Chondrocyte (in vitro differentiated cells): ENCODE results near the gene HM13. TPM values are rescaled to one million over a fixed set of nuclear protein-coding genes. Genes with fewer than 3 reads are reported as not detected.
"Not testable (repeated sequence)": the region's sequence is repeated elsewhere in the genome, so short reads cannot be mapped to it uniquely, and the experiment has no call there.

ENCODE experiments used
- DNase-seq: peaks from one replicate; pipeline ENCODE4 v3.0.0; 2021; ENCODE audit warnings: mixed read lengths, low spot score
- H3K27ac Mint-ChIP-seq: one replicate; pipeline ENCODE4 v1.8.0; 2021; ENCODE audit warnings: mild to moderate bottlenecking, moderate library complexity, mixed read lengths; ENCODE audit not compliant: unreplicated experiment
- H3K27me3 Mint-ChIP-seq: 2 replicates; pipeline ENCODE4 v1.8.0; 2021; ENCODE audit warnings: low read depth, mixed read lengths
- H3K36me3 Mint-ChIP-seq: 2 replicates; pipeline ENCODE4 v1.8.0; 2021; ENCODE audit warnings: low read depth, mixed read lengths
- H3K4me1 Mint-ChIP-seq: 2 replicates; pipeline ENCODE4 v1.8.0; 2021; ENCODE audit warnings: low read depth, mild to moderate bottlenecking, mixed read lengths
- H3K4me3 Mint-ChIP-seq: one replicate; pipeline ENCODE4 v1.8.0; 2021; ENCODE audit warnings: mild to moderate bottlenecking, moderate library complexity, mixed read lengths; ENCODE audit not compliant: unreplicated experiment
- H3K9me3 Mint-ChIP-seq: 2 replicates; pipeline ENCODE4 v1.8.0; 2021; ENCODE audit warnings: low read depth, mixed read lengths
- total RNA-seq: library from RNA; stranded (reverse); gene quantifications from 3 replicates; pipeline ENCODE4 v1.2.1, GENCODE V29; 2021
- TF ChIP-seq, protein P1 (sequence below): fragments of 200-600 bp; sonication (generic); IDR thresholded peaks from 2 replicates; pipeline ENCODE4 v1.5.0; 2021; ENCODE audit warnings: antibody characterized with exemption, mild to moderate bottlenecking, moderate library complexity

Gene HM13
- total RNA-seq, 1 donor from 2014 or later: 269 TPM

DNA sequence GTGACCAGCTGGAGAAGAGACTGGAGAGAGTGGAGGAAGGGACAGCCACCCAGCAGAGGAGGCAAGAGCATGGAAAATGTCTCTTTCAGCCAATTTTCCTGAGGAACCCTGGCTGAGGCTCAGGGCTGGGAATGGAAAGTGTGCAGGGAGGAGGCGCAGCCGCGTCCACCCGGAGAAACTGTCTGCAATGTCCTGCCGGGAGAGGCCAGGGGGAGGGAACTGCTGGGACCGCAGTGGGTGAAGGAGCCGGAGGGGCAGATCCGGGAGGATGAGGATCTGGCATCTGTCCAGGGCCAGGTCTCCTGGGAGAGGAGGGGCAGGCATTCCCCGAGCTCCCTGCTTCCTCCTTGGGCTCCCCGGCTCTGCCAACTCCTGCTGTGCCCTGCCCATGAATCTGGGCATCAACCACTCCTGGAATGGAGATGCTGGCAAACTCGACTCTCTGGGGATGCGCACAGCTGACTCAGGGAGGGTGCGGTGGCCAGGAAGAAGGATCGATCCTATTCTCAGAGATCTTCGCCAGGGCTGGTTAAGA, 17.4 kb upstream of the HM13 start:
- no peak for DNase-seq
- H3K27me3 Mint-ChIP-seq: peaks cover 14% of the 10 kb centered on the region
- peak overlapping the region; percentile 90 for H3K27ac Mint-ChIP-seq
- peaks cover 23% of the 10 kb centered on the region for H3K4me1 Mint-ChIP-seq
- peak overlapping the region; percentile 47 for H3K4me3 Mint-ChIP-seq
- peaks cover 3% of the 10 kb centered on the region for H3K9me3 Mint-ChIP-seq
- TF ChIP-seq, protein P1, sequence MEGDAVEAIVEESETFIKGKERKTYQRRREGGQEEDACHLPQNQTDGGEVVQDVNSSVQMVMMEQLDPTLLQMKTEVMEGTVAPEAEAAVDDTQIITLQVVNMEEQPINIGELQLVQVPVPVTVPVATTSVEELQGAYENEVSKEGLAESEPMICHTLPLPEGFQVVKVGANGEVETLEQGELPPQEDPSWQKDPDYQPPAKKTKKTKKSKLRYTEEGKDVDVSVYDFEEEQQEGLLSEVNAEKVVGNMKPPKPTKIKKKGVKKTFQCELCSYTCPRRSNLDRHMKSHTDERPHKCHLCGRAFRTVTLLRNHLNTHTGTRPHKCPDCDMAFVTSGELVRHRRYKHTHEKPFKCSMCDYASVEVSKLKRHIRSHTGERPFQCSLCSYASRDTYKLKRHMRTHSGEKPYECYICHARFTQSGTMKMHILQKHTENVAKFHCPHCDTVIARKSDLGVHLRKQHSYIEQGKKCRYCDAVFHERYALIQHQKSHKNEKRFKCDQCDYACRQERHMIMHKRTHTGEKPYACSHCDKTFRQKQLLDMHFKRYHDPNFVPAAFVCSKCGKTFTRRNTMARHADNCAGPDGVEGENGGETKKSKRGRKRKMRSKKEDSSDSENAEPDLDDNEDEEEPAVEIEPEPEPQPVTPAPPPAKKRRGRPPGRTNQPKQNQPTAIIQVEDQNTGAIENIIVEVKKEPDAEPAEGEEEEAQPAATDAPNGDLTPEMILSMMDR: peak; percentile 7
- H3K36me3 Mint-ChIP-seq: no peaks in the 10 kb centered on the region

DNA sequence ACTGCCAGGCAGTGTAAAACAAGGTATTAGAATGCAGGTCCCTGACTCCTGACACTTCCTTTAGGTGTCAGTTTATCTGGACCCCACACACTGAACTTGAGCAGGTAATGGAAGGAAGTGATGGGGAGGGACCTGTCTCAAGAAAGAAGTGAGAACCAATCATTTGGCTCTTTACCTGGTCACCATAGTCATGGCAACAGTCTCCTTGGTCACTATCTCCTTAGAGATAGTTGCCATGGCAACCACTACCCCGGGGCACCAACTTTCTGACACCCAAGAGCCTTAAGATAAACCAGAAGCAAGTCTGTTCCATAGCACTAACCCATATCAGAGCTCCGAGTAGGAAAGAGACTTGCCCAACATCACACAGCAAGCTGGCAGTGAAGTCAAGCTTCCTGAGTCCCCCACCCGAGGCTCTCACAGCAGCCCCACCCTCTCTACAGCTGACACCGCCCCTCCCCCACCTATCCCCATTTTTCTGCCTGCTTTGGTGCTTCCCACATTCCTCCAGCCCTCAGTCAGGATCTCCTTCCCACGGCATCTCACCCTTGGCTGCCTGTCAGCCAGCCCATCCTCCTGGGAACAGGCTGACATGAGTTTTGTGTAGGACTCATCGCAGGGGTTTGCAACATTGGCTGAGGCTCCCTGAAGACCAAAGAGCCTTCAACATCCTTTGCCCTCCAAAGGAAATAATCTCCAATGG, 16.3 kb upstream of the HM13 start:
- DNase-seq: no peak
- Mint-ChIP-seq H3K27me3 (peaks cover 14% of the 10 kb centered on the region), H3K4me1 (peaks cover 23% of the 10 kb centered on the region), H3K9me3 (peaks cover 3% of the 10 kb centered on the region), H3K36me3 (no peaks in the 10 kb centered on the region), H3K4me3 (no peak overlapping the region), H3K27ac (peak overlapping the region; percentile 80)
- TF ChIP-seq, protein P1: no peak

DNA sequence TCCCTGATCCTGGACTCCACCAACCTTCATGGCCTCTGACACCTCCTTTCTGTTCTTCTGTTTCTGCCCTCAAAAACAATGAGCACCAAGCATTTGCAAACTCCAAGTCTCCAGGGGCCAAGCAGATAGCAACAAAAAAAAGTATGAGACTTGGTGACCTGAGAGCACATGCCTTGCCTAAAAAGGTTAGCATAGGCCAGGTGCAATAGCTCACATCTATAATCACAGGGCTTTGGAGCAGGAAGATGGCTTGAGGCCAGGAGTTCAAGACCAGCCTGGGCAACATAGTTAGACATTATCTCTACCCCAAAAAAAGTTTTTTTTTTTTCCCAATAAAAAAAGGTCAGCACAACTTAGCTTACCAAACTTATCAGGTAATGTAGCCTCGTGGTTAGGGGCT, 13.7 kb upstream of the HM13 start:
- no peak overlapping the region for H3K27ac Mint-ChIP-seq
- TF ChIP-seq, protein P1: no peak
- peaks cover 15% of the 10 kb centered on the region for H3K27me3 Mint-ChIP-seq
- no peak overlapping the region for H3K4me3 Mint-ChIP-seq
- no peaks in the 10 kb centered on the region for H3K36me3 Mint-ChIP-seq
- DNase-seq: no peak
- H3K9me3 Mint-ChIP-seq: no peaks in the 10 kb centered on the region
- H3K4me1 Mint-ChIP-seq: peaks cover 23% of the 10 kb centered on the region

DNA sequence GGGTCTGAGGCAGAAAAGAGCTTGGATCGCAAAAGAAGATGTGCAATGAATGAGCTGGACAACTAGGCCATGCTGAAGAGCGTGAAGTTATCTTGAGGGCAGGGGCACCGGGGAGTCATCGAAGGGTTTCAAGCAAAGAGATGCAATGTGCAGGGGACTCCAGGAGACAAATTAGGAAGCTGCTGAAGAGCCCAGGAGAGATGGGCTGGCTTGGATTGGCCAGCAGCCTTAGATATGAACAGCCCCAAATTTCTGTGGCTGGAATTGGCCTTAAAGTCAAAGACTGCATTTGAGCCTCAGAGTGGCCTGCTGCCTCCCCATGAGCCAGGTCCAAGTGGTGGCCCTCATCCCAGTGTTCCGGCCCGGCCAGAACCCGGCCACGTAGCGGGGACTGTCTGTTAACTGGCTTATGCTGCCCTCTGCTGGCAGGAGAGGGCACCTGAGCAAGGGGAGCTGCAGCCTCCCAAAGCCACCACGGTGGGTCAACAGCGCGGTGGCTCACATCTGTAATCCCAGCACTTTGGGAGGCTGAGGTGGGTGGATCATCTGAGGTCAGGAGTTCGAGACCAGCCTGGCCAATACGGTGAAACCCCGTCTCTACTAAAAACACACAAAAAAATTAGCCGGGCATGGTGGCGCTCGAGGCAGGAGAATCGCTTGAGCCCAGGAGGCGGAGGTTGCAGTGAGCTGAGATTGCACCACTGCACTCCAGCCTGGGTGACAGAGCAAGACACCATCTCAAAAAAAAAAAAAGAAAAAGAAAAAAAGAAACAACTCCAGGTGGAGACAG, 11.2 kb upstream of the HM13 start:
- DNase-seq, H3K9me3 Mint-ChIP-seq, H3K27ac Mint-ChIP-seq, H3K4me1 Mint-ChIP-seq, H3K36me3 Mint-ChIP-seq, H3K4me3 Mint-ChIP-seq: not testable (repeated sequence)
- TF ChIP-seq, protein P1: peak; percentile 99
- peaks cover 15% of the 10 kb centered on the region for H3K27me3 Mint-ChIP-seq

DNA sequence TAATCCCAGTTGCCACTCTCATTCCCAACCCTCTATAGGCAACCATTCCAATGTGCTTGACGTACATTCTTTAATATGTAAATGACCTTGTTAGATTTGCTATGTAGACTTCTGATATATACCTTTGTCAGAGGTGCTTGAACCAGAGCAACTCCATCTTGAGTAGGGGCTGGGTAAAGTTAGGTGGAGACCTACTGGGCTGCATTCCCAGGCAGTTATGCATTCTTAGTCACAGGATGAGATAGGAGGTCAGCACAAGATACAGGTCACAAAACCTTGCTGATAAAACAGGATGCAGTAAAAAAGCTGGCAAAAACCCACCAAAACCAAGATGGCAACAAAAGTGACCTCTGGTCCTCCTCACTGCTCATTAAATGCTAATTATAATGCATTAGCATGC, 8.3 kb upstream of the HM13 start:
- Mint-ChIP-seq H3K36me3 (peaks cover 4% of the 10 kb centered on the region), H3K4me1 (no peaks in the 10 kb centered on the region), H3K4me3 (no peak overlapping the region), H3K9me3 (peaks cover 6% of the 10 kb centered on the region), H3K27ac (no peak overlapping the region), H3K27me3 (peaks cover 17% of the 10 kb centered on the region)
- TF ChIP-seq, protein P1: no peak
- no peak for DNase-seq
